Natural killer cell (primary cell): ENCODE results near the gene AOC2. TPM values are rescaled to one million over a fixed set of nuclear protein-coding genes. Genes with fewer than 3 reads are reported as not detected.
"Not testable (repeated sequence)": the region's sequence is repeated elsewhere in the genome, so short reads cannot be mapped to it uniquely, and the experiment has no call there.

Source experiments
- ATAC-seq, 3 donors: fragments of 150-1000 bp in 2 of 3; fragments of 200-7000 bp in 1 of 3; cut with Tn5 transposase; 1 replicate in 1 of 3; 2 replicates in 2 of 3; pipeline ENCODE4 v1.10.0; 2021; ENCODE audit warnings: mild to moderate bottlenecking in 2 of 3, moderate library complexity in 2 of 3
- DNase-seq, 2 donors: peaks; one replicate each; pipeline versions ENCODE4 v3.0.0 to v3.0.0-alpha.2; 2013 to 2021; ENCODE audit warnings: mixed read lengths in 1 of 2
- H3K27ac ChIP-seq: one replicate; pipeline ENCODE4 v1.5.1; 2013; ENCODE audit warnings: mild to moderate bottlenecking, low read length
- H3K27me3 ChIP-seq: one replicate; pipeline ENCODE4 v1.6.1; 2013; ENCODE audit warnings: low read length; ENCODE audit not compliant: control insufficient read depth, insufficient read depth
- H3K36me3 ChIP-seq: one replicate; pipeline ENCODE4 v1.6.1; 2013; ENCODE audit warnings: low read length; ENCODE audit not compliant: control insufficient read depth, insufficient read depth
- H3K4me1 ChIP-seq: one replicate; pipeline ENCODE4 v1.6.1; 2013; ENCODE audit warnings: low read length; ENCODE audit not compliant: control insufficient read depth, insufficient read depth
- H3K4me3 ChIP-seq: one replicate; pipeline ENCODE4 v1.5.1; 2013; ENCODE audit warnings: low read length
- H3K9me3 ChIP-seq: one replicate; pipeline ENCODE4 v1.6.1; 2013; ENCODE audit warnings: low read length; ENCODE audit not compliant: control insufficient read depth, insufficient read depth
- H3K27ac Mint-ChIP-seq, 2 donors: one replicate each; pipeline ENCODE4 v1.8.0; 2022; ENCODE audit warnings: mild to moderate bottlenecking in 2 of 2, mixed read lengths in 2 of 2, moderate library complexity in 1 of 2
- H3K27me3 Mint-ChIP-seq, 2 donors: one replicate each; pipeline ENCODE4 v1.8.0; 2022; ENCODE audit warnings: low read depth in 2 of 2, mixed read lengths in 2 of 2
- H3K36me3 Mint-ChIP-seq: one replicate; pipeline ENCODE4 v1.8.0; 2022; ENCODE audit warnings: mixed read lengths
- H3K4me1 Mint-ChIP-seq, 2 donors: one replicate each; pipeline ENCODE4 v1.8.0; 2022; ENCODE audit warnings: mixed read lengths in 2 of 2
- H3K4me3 Mint-ChIP-seq: one replicate; pipeline ENCODE4 v1.8.0; 2022; ENCODE audit warnings: mild to moderate bottlenecking, moderate library complexity, mixed read lengths
- H3K9me3 Mint-ChIP-seq, 2 donors: one replicate each; pipeline ENCODE4 v1.8.0; 2022; ENCODE audit warnings: mixed read lengths in 2 of 2
- WGBS: methylation state at CpG from one replicate; pipeline ENCODE4 v1.1.7; 2013; ENCODE audit warnings: missing lambda C conversion rate; ENCODE audit not compliant: insufficient coverage; 5-methylcytosine and 5-hydroxymethylcytosine counted together
- intact Hi-C: fragments of 100-400 bp; cut with micrococcal nuclease; formaldehyde crosslinking; loops from one replicate; pipeline ENCODE4 v1.14.2; 2022
- total RNA-seq, 4 donors: library from RNA; stranded (reverse); fragments of 120-200 nt in 1 of 4; gene quantifications; one replicate each; pipeline versions ENCODE4 v1.2.3 to v1.2.4, GENCODE V29; 2013 to 2022
- TF ChIP-seq, protein P1 (sequence below): fragments of 200-600 bp; IDR thresholded peaks from one replicate; pipeline ENCODE4 v1.8.0; 2022; ENCODE audit warnings: antibody characterized with exemption

Gene AOC2
- total RNA-seq, 3 donors from 2014 or later (not counting 1 experiment from before 2014, with no cell fraction given): 3.0 to 3.9 (median 3.5) TPM

GRCh38 chr17:42898147-42898811 is 53.9 kb downstream of the AOC2 start:
- no peak for DNase-seq

GRCh38 chr17:42899981-42900380 is 55.6 kb downstream of the AOC2 start:
- WGBS: 89% methylated on average over 3 of the region's 3 CpGs
- H3K9me3 Mint-ChIP-seq, H3K4me1 Mint-ChIP-seq, H3K27me3 ChIP-seq, H3K27ac Mint-ChIP-seq, H3K27me3 Mint-ChIP-seq, DNase-seq, ATAC-seq, H3K4me3 Mint-ChIP-seq, H3K36me3 ChIP-seq, H3K27ac ChIP-seq, H3K9me3 ChIP-seq, intact Hi-C loops, H3K4me3 ChIP-seq, H3K36me3 Mint-ChIP-seq, H3K4me1 ChIP-seq: not testable (repeated sequence)

More at GRCh38 chr17:42898147-42898811, 53.9 kb downstream of the AOC2 start:
- H3K36me3 ChIP-seq: no peaks in the 10 kb centered on the region
- H3K27ac ChIP-seq: no peak overlapping the region
- no peaks in the 10 kb centered on the region for H3K9me3 Mint-ChIP-seq
- no peaks in the 10 kb centered on the region for H3K4me1 ChIP-seq
- intact Hi-C loops: no loop called here
- no peak overlapping the region for H3K27ac Mint-ChIP-seq
- no peaks in the 10 kb centered on the region for H3K36me3 Mint-ChIP-seq
- H3K4me3 ChIP-seq: no peak overlapping the region
- H3K4me3 Mint-ChIP-seq: no peak overlapping the region
- H3K9me3 ChIP-seq: no peaks in the 10 kb centered on the region
- 88% methylated on average over 7 of the region's 7 CpGs for WGBS
- no peak for ATAC-seq
- no peaks in the 10 kb centered on the region for H3K4me1 Mint-ChIP-seq
- peaks cover 0 to 9% of the 10 kb centered on the region in 2 donors for H3K27me3 Mint-ChIP-seq
- H3K27me3 ChIP-seq: no peaks in the 10 kb centered on the region
- TF ChIP-seq, protein P1, sequence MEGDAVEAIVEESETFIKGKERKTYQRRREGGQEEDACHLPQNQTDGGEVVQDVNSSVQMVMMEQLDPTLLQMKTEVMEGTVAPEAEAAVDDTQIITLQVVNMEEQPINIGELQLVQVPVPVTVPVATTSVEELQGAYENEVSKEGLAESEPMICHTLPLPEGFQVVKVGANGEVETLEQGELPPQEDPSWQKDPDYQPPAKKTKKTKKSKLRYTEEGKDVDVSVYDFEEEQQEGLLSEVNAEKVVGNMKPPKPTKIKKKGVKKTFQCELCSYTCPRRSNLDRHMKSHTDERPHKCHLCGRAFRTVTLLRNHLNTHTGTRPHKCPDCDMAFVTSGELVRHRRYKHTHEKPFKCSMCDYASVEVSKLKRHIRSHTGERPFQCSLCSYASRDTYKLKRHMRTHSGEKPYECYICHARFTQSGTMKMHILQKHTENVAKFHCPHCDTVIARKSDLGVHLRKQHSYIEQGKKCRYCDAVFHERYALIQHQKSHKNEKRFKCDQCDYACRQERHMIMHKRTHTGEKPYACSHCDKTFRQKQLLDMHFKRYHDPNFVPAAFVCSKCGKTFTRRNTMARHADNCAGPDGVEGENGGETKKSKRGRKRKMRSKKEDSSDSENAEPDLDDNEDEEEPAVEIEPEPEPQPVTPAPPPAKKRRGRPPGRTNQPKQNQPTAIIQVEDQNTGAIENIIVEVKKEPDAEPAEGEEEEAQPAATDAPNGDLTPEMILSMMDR: no peak

Other genes starting within 250 kb of the AOC2 start
- gene RETREG3, start 235.2 kb upstream of the AOC2 start, total RNA-seq: 100 to 1,000 TPM in 2 of 3 donors, 10 to 100 TPM in 1; 76.0 to 114 (median 101) TPM
- gene TUBG1, start 234.9 kb upstream of the AOC2 start, total RNA-seq: 10 to 100 TPM in 2 of 3 donors, 1 to 10 TPM in 1; 9.7 to 16.5 (median 13.0) TPM
- gene TUBG2, start 185.3 kb upstream of the AOC2 start, total RNA-seq: 10 to 100 TPM in 1 of 3 donors, 1 to 10 TPM in 2; 7.8 to 14.2 (median 9.6) TPM
- gene PLEKHH3, start 167.6 kb upstream of the AOC2 start, total RNA-seq: 1 to 10 TPM in 1 of 3 donors, under 1 TPM in 2; 0.14 to 1.8 (median 0.26) TPM
- gene CCR10, start 162.7 kb upstream of the AOC2 start, total RNA-seq: 1 to 10 TPM; 1.2 to 2.6 (median 1.2) TPM
- gene CNTNAP1, start 162.0 kb upstream of the AOC2 start, total RNA-seq: under 1 TPM; 0.33 to 0.85 (median 0.39) TPM
- 10 to 100 TPM; 68.8 to 92.7 (median 74.1) TPM for gene EZH1, start 99.5 kb upstream of the AOC2 start, total RNA-seq
- gene RAMP2, start 83.4 kb upstream of the AOC2 start, total RNA-seq: not detected
- 10 to 100 TPM; 39.9 to 46.4 (median 41.5) TPM for gene VPS25, start 71.1 kb upstream of the AOC2 start, total RNA-seq
- gene WNK4, start 64.0 kb upstream of the AOC2 start, total RNA-seq: under 1 TPM in 2 of 3 donors, not detected in 1; 0.09 to 0.13 TPM
- gene COA3, start 45.9 kb upstream of the AOC2 start, total RNA-seq: 10 to 100 TPM; 12.9 to 19.3 (median 13.1) TPM
- not detected for gene CNTD1, start 45.7 kb upstream of the AOC2 start, total RNA-seq
- gene BECN1, start 20.3 kb upstream of the AOC2 start, total RNA-seq: 100 to 1,000 TPM; 148 to 164 (median 150) TPM
- 10 to 100 TPM; 82.8 to 92.5 (median 90.6) TPM for gene PSME3, start 11.2 kb upstream of the AOC2 start, total RNA-seq
- 1 to 10 TPM in 1 of 3 donors, under 1 TPM in 2; 0.52 to 1.0 (median 0.73) TPM for gene AOC3, start 6.6 kb downstream of the AOC2 start, total RNA-seq
- gene G6PC1, start 56.2 kb downstream of the AOC2 start, total RNA-seq: not detected
- 10 to 100 TPM; 46.1 to 61.8 (median 57.1) TPM for gene AARSD1, start 119.9 kb downstream of the AOC2 start, total RNA-seq
- gene PTGES3L, start 135.5 kb downstream of the AOC2 start, total RNA-seq: under 1 TPM in 2 of 3 donors, not detected in 1; 0.53 to 0.87 TPM
- 10 to 100 TPM; 11.6 to 15.8 (median 14.6) TPM for gene RUNDC1, start 136.0 kb downstream of the AOC2 start, total RNA-seq
- gene RPL27, start 153.8 kb downstream of the AOC2 start, total RNA-seq: 100 to 1,000 TPM; 555 to 671 (median 608) TPM
- 10 to 100 TPM; 50.0 to 66.8 (median 59.4) TPM for gene IFI35, start 162.2 kb downstream of the AOC2 start, total RNA-seq
- 10 to 100 TPM; 21.1 to 32.1 (median 31.9) TPM for gene VAT1, start 177.8 kb downstream of the AOC2 start, total RNA-seq
- gene RND2, start 180.7 kb downstream of the AOC2 start, total RNA-seq: under 1 TPM; 0.12 to 0.58 (median 0.14) TPM